Effector CD8-positive, alpha-beta T cell (primary cell): ENCODE results near the gene PRKCG.
A peak's percentile ranks its signal among the peaks of the same experiment; 100 is the strongest.

Experiments used
- DNase-seq: peaks from one replicate; lab custom pipeline; 2025; lab: John Stamatoyannopoulos, UW

The PRKCG gene

GRCh38 chr19:53872762-53873161 lies 9.2 kb upstream of the PRKCG start:
- DNase-seq = no peak

GRCh38 chr19:53873773-53874605 lies 8.0 kb upstream of the PRKCG start:
- DNase-seq = peak; percentile 27

GRCh38 chr19:53874606-53874990 lies 7.4 kb upstream of the PRKCG start:
- DNase-seq = no peak

- DNase-seq = no peak
These were observed 6.2 kb upstream of the PRKCG start for GRCh38 chr19:53875602-53876325.

- DNase-seq = no peak
These were observed 5.3 kb upstream of the PRKCG start for GRCh38 chr19:53876651-53877224.

GRCh38 chr19:53877361-53877766 lies 4.6 kb upstream of the PRKCG start:
- peak; percentile 12 for DNase-seq

GRCh38 chr19:53878776-53879139 lies 3.2 kb upstream of the PRKCG start:
- no peak for DNase-seq

- DNase-seq = peak; percentile 60
These were observed 2.6 kb upstream of the PRKCG start for GRCh38 chr19:53879140-53880081.

- no peak for DNase-seq
These were observed 1.1 kb upstream of the PRKCG start for GRCh38 chr19:53880711-53881481.

- DNase-seq = no peak
These were observed 524 bp downstream of the PRKCG start for GRCh38 chr19:53882391-53883050.

GRCh38 chr19:53883231-53883661 lies 1.2 kb downstream of the PRKCG start:
- peak; percentile 58 for DNase-seq

- no peak for DNase-seq
These were observed 1.7 kb downstream of the PRKCG start for GRCh38 chr19:53883741-53884140.

GRCh38 chr19:53884256-53884655 lies 2.3 kb downstream of the PRKCG start:
- DNase-seq = no peak

GRCh38 chr19:53885036-53885435 lies 3.0 kb downstream of the PRKCG start:
- DNase-seq = no peak

GRCh38 chr19:53892301-53892980 lies 10.4 kb downstream of the PRKCG start:
- no peak for DNase-seq

GRCh38 chr19:53892981-53893325 lies 11.0 kb downstream of the PRKCG start:
- no peak for DNase-seq

GRCh38 chr19:53894707-53895106 lies 12.7 kb downstream of the PRKCG start:
- no peak for DNase-seq

- DNase-seq = no peak
These were observed 14.7 kb downstream of the PRKCG start for GRCh38 chr19:53896682-53897081.

GRCh38 chr19:53897459-53897858 lies 15.5 kb downstream of the PRKCG start:
- no peak for DNase-seq

- no peak for DNase-seq
These were observed 16.2 kb downstream of the PRKCG start for GRCh38 chr19:53898166-53898565.
